Measurements from ENCODE around the gene MORC1.

The MORC1 gene

DNA sequence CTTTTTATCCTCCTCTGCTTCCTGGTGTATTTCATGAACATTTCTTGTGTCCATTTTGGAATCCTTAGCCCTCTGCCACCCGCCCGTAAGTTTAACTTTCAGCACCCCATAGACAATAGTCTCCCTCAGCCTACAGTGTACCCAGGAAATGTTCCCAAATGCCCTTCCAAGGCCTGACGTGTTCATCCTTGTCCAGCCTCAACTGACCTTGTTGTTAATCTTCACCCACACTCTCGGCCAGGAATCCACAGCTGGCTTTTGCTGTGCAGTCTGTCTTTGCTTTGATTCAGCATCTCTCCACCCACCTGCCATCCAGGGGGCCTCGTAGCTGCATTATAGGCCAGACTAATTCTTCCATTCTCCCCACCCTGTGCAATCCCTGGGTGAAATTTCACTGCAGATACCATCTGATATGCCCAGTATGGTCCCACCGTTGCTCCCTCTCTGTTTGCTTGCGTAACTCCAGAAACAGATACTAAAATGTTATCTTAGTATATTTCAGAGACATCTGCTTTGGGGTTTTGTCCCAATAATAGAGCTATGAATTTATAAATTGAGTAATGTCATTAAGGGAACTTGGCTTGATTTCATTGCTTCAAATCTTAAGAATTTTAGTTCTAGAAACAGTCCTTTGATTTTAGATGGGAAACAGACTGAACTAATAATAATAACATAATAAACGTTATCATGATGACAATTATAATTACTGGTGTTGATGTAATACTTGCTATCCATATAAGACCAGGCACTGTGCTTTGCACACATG, 180.8 kb downstream of the MORC1 start:
- FAIRE-seq = no peak

DNA sequence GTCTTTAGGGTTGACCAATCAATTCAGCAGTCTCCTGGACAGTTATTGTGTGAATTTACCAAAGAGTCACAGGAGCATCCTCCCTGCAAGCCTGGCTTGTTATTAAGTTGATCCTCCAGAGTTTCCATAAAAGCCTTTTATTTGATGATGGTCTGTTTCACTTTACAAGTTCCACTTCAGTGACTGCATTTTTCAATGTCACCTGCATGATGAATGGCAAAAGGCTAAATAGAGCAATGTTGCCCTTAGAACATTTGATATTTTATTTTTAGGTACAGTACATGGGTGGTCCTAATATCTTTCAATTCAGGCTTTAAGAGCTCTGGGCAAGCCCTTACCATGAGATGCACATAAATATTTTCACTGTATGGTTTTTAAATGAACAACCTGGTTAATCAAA, 186.9 kb downstream of the MORC1 start:
- no peak for FAIRE-seq

DNA sequence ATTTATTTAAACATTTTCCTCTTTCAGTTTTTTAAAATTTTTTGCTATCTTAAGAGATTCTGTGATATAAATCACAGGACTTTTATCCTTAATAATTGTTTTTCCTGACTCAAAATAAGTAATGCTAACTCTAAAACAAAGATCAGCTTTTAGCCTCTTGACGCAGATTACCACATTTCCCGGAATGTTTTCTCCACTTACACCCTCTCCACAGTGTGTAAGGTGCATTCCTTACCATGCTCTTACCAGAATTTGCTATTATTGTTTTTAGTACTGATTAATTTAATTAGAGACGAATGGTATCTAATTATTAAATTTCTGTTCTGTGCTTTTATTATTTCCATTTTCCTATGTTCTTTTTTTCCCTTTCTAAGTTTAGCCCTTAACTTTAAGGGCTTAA, 199.1 kb downstream of the MORC1 start:
- no peak for FAIRE-seq

DNA sequence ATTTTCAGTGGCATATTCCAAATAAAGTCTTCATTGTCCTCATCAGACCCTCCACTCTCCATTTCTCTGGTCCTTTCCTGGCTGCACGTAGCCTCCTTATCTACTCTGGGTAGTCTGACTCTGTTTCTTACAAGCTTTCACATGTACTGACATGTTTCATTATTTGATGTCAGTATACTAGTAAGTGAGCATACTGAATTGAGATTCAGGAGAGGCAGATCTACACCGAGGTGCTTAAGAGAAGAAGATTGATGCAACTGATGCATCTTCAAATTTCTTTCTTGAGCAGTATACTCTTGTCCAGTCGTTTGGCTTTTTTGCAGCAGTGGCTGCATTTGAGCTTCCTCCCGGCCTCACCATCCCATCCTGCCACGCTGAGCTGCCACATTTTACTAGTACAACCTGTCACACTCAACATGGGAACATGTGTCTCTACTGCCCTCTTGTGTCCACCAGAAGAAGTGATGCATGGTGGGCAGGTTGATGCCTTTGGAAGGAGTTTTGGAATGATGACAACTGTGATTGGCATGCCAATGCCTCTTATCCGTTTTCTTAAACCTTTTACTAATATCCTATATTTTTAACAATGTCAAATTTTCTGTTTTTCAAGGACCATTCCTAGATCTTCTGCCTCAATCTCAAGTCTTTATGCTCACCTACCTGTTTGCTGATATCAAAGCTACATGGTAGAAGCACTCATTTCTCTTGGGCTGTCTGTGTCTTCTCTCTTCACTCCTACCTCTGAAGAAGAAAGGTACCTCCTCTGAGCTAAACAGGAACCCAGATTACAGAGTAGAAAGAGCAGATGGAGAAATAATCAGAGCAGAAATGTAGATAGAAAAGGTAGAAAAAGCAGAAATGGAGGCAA, 202.9 kb downstream of the MORC1 start:
- no peak for FAIRE-seq

DNA sequence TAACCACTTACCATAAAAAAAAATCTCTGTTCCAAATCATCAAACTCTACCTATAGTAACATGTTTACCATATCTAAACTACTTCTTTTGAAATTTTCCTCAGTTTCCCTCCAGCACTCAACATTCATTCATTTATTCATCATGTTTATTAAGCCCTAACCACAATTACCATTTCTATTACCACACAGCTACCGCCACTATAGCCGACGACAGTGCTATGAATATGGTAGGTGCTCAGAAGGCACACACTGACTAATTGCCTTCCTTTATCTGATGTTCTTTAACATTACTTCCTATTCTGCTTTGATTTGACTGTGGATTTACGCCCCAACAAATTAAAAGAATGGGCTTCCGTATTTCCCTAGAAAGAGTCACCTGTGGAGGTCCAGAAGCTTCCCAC, 208.1 kb downstream of the MORC1 start:
- FAIRE-seq = no peak

All from G401.6 (cell line).